ENCODE measurements around the gene TACR3. TPM values are rescaled to one million over a fixed set of nuclear protein-coding genes. Genes with fewer than 3 reads are reported as not detected.

Gene TACR3
- polyA plus RNA-seq, 1 experiment, result not detected

DNA sequence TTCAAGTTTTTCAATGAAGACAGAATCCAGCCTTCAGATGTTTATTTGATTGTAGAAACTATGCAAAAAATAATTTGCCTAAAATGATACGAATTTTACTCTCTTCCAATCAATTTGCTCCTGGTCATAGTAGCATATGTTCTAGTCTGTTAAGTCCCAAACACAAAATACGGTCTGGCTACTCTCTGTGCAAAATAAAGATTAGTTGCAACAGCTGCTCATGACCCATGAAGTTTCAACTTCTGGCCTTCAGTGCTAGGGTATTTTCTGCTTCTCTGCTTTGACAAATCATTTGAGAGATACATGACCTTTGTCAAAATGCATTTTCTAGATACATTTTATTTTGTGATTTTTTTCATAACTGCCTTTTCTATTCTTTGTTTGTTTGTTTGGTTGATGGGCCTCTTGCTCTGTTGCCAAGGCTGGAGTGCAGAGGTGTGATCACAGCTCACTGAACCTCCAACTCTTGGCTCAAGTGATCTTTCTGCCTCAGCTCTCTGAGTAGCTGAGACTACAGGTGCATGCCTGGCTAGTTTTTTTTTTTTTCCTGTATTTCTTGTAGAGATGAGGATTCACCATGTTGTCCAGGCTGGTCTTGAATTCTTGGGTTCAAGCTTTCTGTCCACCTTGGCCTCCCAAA, 55.2 kb downstream of the TACR3 start:
- POLR2A ChIA-PET, result no interaction called here
- no peak for DNase-seq (ENCODE audit: low read depth)
- Histone ChIP-seq H3K27me3 (ENCODE audit: control insufficient read depth, insufficient read depth, low read length) (no peaks in the 10 kb centered on the region), H3K4me3 (ENCODE audit: low read depth, low read length) (no peak overlapping the region), H3K36me3 (ENCODE audit: control insufficient read depth, insufficient read depth, low read length) (no peaks in the 10 kb centered on the region)
- CTCF ChIA-PET, result no interaction called here
- TF ChIP-seq, protein P1, sequence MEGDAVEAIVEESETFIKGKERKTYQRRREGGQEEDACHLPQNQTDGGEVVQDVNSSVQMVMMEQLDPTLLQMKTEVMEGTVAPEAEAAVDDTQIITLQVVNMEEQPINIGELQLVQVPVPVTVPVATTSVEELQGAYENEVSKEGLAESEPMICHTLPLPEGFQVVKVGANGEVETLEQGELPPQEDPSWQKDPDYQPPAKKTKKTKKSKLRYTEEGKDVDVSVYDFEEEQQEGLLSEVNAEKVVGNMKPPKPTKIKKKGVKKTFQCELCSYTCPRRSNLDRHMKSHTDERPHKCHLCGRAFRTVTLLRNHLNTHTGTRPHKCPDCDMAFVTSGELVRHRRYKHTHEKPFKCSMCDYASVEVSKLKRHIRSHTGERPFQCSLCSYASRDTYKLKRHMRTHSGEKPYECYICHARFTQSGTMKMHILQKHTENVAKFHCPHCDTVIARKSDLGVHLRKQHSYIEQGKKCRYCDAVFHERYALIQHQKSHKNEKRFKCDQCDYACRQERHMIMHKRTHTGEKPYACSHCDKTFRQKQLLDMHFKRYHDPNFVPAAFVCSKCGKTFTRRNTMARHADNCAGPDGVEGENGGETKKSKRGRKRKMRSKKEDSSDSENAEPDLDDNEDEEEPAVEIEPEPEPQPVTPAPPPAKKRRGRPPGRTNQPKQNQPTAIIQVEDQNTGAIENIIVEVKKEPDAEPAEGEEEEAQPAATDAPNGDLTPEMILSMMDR (IDR thresholded peaks at IDR 0.05; ENCODE audit: insufficient read depth, low read depth, low read length), result no peak

DNA sequence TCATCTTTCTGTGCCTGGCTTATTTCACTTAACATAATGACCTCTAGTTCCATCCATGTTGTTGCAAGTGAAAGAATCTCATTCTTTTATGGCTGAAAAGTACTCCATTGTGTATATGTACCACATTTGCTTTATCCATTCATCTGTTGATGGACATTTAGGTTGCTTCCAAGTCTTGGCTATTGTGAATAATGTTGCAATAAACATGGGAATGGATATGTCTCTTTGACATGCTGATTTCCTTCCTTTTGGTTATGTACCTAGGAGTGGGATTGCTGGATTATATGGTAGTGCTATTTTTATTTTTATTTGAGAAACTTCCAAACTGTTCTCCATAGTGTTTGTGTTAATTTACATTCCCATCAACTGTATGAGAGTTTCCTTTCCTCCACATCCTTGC, 71.2 kb downstream of the TACR3 start:
- POLR2A ChIA-PET, result no interaction called here
- H3K27me3 ChIP-seq (ENCODE audit: control insufficient read depth, insufficient read depth, low read length), result no peaks in the 10 kb centered on the region

DNA sequence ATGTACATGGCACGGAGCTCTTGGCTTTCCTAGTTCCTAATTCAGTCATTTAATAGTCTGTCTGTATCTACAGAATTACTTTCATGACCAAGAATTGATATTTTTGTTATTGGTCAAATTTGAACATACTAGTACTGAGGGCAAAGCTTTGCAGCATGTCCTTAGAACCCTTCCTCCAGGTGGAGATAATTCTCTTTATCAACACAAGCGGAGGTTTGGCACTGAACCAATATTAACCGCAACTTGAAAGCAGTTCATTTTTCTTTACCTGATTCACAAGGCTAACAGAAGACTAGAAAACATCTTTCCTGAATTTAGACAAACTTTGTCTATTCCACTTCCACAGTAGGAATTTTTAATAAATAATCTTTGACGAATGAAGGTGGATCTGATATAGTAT, 73.8 kb downstream of the TACR3 start:
- Histone ChIP-seq H3K36me3 (ENCODE audit: control insufficient read depth, insufficient read depth, low read length) (no peaks in the 10 kb centered on the region), H3K4me3 (ENCODE audit: low read depth, low read length) (no peak overlapping the region), H3K27me3 (ENCODE audit: control insufficient read depth, insufficient read depth, low read length) (no peaks in the 10 kb centered on the region)
- ChIA-PET CTCF (no interaction called here), POLR2A (no interaction called here)
- no peak for DNase-seq (ENCODE audit: low read depth)
- TF ChIP-seq, protein P1 (IDR thresholded peaks at IDR 0.05; ENCODE audit: insufficient read depth, low read depth, low read length), result no peak

More for the DNA sequence above, 71.2 kb downstream of the TACR3 start:
- Histone ChIP-seq H3K36me3 (ENCODE audit: control insufficient read depth, insufficient read depth, low read length) (no peaks in the 10 kb centered on the region), H3K4me3 (ENCODE audit: low read depth, low read length) (no peak overlapping the region)
- TF ChIP-seq, protein P1 (IDR thresholded peaks at IDR 0.05; ENCODE audit: insufficient read depth, low read depth, low read length), result no peak
- CTCF ChIA-PET, result no interaction called here
- no peak for DNase-seq (ENCODE audit: low read depth)

DNA sequence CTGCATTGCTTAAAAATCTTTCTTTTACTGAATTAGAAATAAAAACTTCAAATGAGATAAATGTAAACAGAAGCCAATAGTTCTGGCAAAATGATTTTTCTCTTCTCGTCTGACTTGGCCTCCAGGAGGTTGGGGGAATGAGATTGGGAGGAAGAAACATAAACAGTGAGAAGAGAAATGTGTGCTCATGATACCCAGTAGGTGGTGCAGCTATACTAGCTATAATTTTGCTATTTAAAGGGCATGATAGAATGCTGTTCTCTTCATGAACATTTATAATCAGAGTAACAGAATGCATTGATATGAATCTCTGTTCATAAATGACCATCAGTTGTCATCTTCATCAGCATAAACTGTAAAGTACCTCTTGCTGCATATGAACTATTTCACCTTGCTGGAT, 85.5 kb downstream of the TACR3 start:
- DNase-seq (ENCODE audit: low read depth), result no peak
- no peak overlapping the region for H3K4me3 ChIP-seq (ENCODE audit: low read depth, low read length)
- no peaks in the 10 kb centered on the region for H3K27me3 ChIP-seq (ENCODE audit: control insufficient read depth, insufficient read depth, low read length)
- no peaks in the 10 kb centered on the region for H3K36me3 ChIP-seq (ENCODE audit: control insufficient read depth, insufficient read depth, low read length)
- TF ChIP-seq, protein P1 (IDR thresholded peaks at IDR 0.05; ENCODE audit: insufficient read depth, low read depth, low read length), result no peak
- ChIA-PET CTCF (no interaction called here), POLR2A (no interaction called here)

DNA sequence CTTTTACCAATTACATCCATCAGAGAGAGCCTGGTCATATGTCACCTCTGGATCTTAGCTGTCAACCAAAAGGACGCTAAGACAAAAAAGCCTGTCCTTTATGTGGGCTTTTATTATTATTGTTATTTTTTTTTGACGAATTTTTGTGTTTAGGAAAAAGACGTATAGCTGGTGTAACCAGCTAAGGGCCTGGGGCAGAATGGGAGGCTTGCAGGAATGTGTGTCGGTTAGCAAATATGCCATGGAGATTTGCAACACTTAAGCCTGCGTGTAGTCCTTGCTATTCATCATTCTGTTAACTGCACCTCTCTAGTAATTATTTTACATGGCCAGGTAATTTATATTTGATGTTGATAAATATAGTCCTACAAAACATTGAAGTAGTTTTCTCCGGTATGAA, 93.5 kb downstream of the TACR3 start:
- Histone ChIP-seq H3K36me3 (ENCODE audit: control insufficient read depth, insufficient read depth, low read length) (no peaks in the 10 kb centered on the region), H3K27me3 (ENCODE audit: control insufficient read depth, insufficient read depth, low read length) (no peaks in the 10 kb centered on the region), H3K4me3 (ENCODE audit: low read depth, low read length) (no peak overlapping the region)
- CTCF ChIA-PET, result no interaction called here
- TF ChIP-seq, protein P1 (IDR thresholded peaks at IDR 0.05; ENCODE audit: insufficient read depth, low read depth, low read length), result no peak
- DNase-seq (ENCODE audit: low read depth), result no peak
- POLR2A ChIA-PET, result no interaction called here

Measured in BJ (cell line).